GM18858 (cell line): ENCODE data around the gene PLCL1.

Experiments
- ATAC-seq: cut with Tn5 transposase; IDR thresholded peaks from one replicate; pipeline ENCODE4 v1.9.1; 2021; ENCODE audit not compliant: unreplicated experiment

The PLCL1 gene

DNA sequence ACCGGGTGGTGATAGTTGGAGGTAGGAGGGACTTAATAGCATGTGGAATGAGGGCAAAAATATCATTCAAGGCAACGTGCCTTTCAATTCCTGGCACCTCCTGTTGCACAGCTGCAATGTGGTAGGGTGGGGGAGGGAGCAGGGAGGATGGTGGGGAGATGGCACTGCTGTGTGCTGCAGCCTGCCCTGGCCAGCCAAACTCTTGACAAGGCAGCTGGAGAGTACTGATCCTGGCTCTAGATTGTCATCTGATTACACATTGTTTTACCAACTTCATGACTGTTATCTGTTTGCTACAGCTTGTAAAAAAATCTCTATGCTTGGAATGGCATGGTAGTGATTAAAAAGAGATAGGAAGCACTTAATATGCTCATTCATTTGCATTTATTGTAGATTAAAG is 47.7 kb downstream of the PLCL1 start:
- no peak for ATAC-seq

DNA sequence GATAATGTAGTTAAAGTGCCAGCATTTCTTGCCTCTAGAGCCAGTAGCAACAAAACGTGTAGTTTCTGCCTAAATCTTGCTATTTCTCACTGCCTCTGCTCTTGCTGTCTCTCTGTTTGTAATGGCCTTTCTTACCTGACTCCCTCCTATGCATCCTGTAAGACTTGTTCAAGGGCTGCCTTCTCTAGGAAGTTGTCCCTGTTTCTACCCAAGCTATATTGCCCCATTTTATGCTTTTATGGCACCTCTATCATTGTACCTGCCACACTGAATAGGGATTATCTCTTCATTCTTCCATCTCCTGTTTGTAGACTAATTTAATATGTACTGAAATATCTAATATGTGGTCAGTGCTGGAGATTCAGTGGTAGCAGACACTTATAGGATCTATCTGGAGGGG is 49.2 kb downstream of the PLCL1 start:
- ATAC-seq, result no peak

DNA sequence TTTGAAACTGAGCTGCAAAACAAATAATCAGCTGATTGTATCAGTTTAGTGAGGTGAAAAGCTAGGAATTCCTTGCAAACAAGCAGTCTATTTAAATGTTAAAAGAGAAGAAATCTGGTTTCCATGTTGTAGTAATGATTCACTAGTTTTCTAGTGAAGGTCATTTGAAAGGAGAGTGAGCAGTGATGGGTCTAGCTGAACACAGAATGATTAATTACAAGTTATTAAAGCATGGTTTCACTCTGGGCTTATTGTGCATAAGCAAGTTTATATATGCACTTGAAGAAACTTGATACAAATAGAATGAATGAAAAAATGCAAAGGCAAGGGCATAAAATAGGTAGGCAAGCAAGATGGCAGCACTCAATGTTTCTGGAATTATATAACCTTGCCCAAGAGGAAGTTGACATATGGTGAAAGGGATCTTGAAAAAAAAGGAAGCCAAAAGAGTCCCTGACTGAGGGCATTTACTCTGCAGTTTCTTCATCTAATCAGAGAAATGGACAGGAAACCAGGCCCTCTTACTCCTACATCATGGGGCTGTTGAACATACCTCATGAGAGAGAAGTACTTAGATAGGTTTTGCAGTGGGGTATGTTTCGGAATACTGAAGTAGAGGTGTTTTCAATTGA is 53.2 kb downstream of the PLCL1 start:
- no peak for ATAC-seq

DNA sequence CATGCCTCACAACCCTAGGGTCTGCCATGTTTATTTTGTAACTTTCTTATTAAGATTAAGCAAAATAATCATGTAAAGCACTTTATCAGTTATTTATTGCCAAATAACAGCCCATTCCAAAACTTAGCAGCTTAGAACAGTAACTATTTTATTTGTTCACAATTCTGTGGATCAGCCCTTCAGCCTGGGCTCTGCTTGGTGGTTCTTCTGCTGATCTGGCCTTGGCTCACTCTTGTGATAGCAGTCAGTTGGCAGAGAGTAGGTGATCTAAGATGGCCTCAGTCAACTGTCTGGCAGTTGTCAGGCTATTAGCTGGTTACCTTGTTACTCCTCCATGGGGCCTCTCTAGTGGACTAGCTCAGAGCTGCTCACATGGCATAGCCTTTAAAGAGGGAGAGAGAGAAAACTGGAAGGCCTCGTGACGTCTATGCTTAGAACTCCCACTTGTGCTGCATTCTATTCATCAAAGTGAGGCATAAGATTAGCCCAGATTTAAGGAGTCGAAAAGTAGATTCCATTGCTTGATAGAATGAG is 54.3 kb downstream of the PLCL1 start:
- ATAC-seq, result no peak

DNA sequence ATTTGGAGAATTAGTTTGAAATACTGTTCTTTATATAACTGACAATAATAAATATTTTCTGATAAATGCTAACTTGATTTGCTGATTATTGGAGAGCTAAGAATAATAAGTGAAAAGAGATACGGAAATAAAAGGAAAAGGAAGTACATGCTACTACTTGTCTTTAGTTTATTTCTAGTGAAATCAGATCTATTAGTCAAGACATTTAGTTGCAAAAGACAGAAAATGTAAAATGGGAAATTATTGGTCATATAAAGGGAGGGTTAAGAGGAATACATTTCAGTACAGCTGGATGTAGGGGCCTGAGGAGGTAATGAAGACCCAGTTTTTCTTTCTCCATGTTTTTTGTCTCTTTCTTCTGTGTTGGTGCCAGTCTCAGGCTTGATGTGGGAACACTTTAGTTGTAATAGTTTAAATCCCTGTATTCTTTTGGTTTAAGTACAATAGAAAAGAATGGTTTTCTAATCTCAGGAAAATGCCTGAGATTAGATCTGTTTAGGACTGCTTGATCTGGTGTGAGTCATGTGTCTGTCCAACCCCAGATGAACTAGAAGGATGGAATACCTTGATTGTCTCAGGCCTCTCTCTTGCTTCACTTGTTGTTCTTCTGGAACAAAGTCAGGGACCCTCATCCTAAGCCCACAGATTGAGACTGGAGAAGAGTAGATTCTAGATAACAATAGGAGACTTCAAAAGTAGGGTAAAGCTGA is 58.0 kb downstream of the PLCL1 start:
- ATAC-seq, result no peak

DNA sequence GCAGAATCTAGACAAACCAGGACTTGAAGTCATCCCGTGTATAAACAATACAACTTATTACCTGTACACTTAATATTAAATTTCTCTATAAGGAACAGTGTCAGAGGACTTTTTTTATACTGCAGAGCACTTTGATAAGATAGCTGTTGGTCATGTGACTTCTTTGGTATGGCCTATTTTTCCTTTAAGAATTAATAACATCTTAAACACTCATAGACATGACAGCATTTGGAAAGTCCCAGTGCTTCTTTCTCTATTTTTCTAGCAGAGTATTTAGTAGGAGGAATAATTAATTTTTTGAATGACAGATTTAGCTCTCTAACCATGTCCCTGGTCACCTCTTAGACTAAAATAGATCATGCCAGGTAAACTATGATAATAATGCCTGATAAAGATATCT is 59.4 kb downstream of the PLCL1 start:
- ATAC-seq, result no peak

DNA sequence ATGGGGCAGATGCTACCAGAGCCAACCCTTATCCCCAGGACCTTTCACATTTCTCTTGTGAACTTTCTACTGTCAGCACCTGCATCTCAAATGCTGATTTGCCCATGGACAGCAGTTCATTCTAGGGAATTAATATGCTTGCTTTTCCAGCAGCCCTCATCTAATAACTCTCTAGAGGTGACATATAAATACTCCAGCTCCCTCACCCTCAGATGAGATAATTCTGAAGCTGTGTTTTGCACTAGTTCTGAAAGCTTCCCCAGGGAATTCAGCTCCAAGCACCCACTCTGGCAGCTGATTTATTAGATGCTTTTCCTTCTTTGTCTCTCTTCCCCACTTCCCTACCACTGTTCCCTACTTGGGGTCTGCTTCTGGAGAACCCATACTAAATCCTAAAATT is 62.1 kb downstream of the PLCL1 start:
- ATAC-seq, result no peak

DNA sequence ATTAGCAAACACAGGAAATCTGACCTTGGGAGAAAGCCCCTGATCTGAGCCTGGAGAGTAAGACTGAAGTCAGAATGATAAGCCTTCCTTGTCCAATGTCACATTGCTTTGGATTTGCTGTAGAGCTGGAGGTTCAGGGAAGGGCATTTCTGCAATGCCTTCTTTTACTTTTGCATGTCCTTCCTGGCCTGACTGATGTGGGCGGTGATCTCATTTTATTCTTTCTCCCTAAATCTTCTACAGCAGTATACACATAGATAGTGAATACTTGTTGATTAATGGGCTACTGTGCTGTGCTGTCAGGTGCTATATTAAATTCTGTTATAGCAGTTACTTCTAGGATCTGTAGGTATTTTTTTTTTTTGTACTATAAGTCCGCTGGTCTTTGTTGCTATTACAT is 62.6 kb downstream of the PLCL1 start:
- no peak for ATAC-seq

DNA sequence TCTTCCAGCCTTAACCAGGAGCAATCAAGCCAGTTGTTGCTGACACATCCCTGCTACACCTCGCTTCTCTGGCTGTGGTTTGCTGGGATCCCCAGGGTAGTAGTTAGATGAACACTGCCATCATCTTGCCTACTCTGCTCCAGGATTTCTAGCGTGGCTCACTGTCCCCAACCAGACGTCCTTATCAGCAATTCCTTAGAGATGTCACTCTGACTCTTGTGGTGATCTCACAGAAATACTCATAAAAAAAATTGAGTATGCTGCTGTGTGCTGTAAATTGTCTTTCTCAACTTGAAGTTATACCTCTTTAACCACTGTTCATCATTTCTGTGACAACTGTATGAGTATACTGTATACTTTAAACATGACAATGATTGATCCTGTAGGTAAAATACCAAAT is 63.2 kb downstream of the PLCL1 start:
- no peak for ATAC-seq

DNA sequence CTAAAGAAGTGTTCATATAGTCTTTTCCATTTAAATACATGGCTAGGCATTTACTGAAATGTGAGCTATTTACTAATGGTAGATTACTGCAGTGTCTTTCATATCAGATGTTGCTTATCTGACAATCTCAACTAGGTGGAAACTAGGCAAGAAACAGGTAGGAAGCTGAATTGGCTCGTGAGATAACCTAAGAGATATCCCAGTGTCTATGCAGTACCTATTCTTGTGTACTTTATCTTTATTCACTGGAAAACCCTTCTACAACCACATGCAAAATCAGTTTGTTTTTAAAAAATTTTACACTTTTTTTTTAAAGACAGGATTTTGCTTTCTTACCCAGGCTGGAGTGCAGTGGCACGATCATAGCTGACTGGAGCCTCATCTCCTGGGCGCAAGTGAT is 63.8 kb downstream of the PLCL1 start:
- no peak for ATAC-seq

DNA sequence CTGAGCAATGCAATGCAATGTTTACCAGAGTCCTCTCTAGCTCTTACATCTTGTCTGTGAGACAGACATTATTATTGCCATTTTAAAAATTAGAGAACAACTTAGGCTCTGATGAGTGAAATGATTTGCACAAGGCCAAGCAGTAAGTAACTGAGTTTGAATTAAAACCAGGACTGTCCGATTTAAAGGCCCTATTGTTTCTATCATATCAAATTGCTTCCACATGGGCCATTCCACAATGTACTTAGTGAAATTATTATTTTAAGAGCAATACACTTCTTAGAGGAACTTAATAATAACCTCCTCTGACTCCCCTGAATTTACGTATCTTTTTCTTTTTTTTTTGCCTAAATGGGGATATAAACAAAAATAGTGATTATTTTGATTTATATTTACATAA is 64.6 kb downstream of the PLCL1 start:
- ATAC-seq, result no peak

DNA sequence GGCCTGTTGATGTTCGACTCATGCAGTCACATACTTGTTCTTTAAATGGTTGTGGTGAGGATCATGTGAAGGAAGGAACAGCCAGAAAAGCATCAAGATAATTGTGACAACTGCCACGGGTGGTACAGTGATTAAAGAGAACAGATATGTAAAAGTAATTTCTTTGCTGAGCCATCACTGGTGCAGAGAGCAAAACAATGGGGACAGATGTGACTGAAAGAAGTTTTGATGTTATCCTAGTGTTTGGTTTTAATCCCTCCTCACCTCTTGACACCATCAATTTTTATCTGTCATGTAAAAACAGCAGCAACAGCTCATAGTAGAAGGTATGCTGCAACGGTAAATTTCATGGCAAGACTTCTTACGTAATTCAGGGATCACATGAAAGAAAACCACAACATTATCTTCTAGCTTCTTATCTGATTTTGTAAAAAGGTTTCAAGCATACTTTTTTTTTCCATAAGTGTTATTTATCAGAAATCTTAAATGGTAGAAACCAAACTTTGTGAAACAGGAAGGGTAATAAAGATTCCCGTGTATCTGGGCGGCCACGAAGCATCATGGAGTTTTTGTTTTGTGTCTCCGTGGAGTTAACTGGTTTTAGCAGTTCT is 65.2 kb downstream of the PLCL1 start:
- no peak for ATAC-seq

DNA sequence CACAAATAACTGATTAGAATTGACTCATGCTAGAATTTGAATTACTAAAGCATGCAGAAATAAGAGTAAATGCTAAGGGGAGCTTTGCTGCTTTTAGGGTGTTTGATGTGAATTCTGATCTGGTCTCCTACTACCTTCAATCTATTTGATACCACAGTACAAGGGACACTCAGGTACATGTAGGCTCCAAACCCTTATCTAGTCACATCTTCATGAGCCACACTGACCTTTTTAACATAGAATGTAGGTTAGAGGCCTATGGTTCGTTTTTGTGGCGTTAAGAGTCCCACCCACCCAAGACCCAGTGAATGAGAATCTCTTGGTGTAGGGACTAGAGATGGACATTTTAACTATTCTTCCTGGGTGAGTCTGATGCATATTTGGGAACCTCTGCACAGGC is 65.7 kb downstream of the PLCL1 start:
- ATAC-seq, result no peak

DNA sequence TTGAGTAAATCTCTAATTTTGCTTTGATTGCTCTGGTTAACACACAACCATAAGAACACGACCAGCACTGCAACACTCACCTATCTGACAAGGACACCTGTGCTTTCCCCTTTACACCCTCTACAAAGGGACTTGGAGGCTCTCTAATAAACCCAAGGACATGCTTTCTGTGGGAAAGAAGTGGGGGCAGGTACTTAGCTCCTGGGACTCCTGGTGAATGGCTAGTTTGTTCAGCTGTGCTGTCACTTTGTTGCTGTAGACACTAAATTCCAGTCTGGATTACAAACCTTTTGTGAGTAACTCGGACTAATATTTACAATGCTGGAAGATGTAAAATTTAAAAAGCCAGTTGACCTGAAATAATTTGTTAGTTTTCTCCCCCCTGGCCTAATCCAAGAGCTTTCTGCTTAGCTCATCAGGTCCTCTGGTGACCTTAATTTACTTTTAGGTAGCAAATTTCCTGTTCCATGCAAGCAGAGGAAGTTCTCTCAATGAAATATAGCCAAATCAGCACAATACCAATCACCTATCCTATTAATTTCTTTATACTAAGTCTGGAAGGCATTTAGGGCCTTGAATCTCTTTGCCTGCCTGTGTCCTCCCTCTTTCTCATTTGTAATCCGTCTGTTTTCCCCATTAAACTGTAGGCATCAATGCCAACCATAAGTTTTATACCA is 67.5 kb downstream of the PLCL1 start:
- no peak for ATAC-seq

DNA sequence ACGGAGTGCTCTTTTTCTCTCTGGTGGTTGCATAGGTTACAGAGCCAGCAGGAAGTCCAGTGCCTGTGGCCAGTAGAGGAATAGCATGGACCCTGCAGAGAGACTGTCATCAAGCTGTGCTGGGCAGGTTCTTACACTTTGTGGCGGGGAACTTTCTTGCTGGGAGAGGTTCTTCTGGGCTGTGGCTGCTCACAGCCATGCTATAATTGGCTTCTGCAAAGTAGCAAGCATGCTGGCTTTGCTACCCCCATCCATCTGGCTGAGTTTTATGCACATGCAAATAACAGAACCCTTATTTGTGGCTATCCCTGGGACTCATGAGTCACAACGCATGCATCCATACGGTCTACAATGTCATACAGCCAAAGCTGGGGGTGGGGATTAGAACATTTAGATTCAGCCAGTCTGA is 68.9 kb downstream of the PLCL1 start:
- ATAC-seq, result no peak

DNA sequence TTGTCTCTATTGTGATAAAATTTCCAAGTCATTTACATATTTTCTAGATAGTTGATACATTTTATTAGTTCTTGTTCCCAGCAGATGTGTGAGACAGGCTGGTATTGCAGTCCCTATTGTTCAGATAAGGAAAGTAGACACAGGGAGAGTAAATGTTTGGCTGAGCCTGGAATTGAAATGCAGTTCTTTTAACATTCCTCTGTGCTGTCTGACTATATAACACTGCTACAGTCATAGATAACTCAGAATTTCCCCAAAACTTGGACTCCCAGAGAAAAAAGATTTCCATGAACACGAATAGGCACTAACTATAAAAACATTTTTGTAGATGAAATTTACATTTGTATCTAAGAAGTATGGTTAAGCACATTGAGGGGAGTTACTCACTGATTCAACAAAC is 71.4 kb downstream of the PLCL1 start:
- ATAC-seq, result no peak

DNA sequence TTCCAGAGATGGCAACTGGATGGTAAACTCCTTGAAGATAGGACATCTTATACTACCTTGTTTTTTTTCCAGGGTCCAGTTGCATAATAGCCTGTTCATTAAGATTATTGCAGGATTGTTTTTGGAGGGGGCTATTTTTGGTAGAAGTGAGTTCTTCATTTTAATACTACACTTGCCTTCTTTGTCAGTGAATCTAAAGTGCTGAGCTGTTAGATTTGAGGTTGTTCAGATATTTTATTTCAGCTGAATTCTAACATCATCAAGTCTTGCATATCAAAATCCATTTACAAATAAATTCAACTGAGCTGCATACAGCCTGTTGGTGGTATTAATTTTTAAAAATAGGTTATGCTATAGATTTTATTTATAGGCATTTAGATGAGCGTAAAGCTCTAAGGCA is 72.1 kb downstream of the PLCL1 start:
- ATAC-seq, result no peak

DNA sequence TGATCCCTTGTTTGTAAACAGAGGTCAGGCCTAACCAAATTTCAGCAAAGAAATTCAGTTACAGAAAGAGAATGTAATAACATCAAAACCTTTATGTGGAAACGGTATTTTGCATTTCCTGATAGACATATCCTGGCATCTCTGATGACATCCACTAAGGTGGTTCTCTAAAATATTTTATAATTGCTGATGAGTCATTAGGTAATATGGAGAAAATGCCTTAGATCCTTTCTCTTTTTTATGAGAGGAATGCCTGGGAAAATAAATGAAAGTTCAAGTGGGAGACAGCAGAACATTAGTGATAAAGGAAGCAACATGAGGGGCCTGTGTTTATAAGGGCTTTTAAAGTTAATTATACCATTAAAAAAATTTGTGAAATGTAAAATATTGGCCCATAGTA is 72.6 kb downstream of the PLCL1 start:
- ATAC-seq, result no peak

DNA sequence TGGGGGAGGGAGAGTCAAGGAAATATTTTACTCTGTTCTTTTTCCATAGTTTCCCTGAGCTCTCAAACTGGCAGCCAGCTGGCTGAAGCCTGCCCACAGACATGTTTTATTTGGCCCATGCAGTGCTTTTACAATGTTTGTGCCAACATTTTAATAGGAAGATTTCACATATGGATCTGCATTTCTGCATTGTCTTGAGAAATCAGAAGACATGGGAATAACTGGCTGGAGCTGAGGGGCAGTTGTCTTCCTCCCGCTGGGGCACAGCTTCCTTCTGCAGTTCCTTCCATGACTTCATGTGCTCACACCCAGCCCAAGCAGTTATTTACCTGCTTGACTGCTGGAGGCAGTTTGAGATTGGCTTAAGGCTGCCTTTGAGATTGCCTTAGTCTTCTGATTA is 74.4 kb downstream of the PLCL1 start:
- no peak for ATAC-seq

DNA sequence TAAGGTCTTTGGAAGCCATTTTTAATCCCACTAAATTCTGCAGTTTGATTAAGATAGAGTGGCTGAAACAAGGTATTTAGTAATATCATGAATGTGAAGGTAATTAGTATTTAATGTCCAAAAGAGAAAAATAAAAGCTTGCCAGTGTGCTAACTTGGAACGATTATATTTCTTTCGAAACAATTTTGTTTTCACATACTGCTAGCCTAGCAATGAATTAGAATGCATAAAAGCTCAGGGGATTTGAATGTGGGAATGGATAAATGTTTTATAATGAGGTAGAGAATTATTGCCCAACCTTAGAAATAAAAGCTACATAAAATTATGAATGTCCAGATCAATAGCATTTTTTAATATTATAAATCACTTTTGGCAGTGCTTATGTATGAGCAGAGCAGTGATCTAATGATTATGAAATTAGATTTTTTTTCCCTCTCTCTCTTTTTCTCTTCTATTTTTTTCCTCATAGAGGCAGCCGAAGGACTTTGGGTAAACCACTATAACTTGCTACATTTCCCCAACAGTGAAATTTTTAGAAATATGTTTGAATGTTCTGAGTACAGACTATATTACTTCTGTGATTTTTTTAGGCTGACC is 75.5 kb downstream of the PLCL1 start:
- ATAC-seq, result no peak

DNA sequence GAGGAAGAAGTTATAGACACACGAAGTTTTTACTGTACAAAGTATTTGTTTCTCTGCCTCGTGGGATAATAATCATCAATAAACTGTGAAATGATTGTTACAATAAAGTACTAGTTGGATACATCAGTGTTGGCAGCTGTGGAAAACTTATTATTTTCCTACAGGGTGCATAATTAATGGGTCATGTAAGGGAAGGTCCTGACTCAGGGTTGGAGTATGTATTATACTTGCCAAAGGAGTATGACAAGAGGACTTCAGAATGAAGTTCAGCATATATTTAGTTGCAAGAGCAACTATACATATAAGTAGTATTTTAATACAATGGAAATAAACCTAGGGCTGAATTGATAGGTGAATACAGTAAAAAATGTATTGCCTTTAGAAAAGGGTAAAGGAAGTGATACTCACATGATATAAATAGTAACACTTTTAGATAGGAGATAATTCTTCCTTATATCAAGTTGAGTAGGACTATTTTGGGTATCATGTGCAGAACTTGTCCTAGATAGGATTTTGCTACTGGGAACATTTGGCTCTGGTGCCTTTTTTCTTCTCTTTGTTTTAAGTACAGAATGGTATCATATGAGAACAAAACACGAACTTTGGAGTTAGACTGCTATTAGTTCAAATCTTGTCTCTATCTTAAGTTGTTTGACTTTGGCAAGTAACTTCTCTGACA is 79.1 kb downstream of the PLCL1 start:
- ATAC-seq, result no peak
